Kidney epithelial cell (primary cell): ENCODE data around the gene CACNG4. TPM values are rescaled to one million over a fixed set of nuclear protein-coding genes. Genes with fewer than 3 reads are reported as not detected.
A peak's percentile ranks its signal among the peaks of the same experiment; 100 is the strongest.

Experiments
- DNase-seq: peaks from one replicate; pipeline ENCODE4 v3.0.0-alpha.2; 2010; ENCODE audit warnings: low read depth
- H3K27me3 ChIP-seq: 2 replicates; pipeline ENCODE4 v1.6.0; 2011; ENCODE audit warnings: low read length; ENCODE audit not compliant: control insufficient read depth, insufficient read depth
- H3K36me3 ChIP-seq: 2 replicates; pipeline ENCODE4 v1.5.1; 2011; ENCODE audit warnings: low read length; ENCODE audit not compliant: control insufficient read depth, insufficient read depth
- H3K4me3 ChIP-seq: 2 replicates; pipeline ENCODE4 v1.5.1; 2011; ENCODE audit warnings: low read depth, mild to moderate bottlenecking, control low read depth, low read length
- total RNA-seq: library from RNA; depleted of rRNA; stranded (reverse); fragments of >200 nt; gene quantifications from 2 replicates; pipeline ENCODE4 v1.2.3, GENCODE V29; 2015
- TF ChIP-seq, protein P1 (sequence below): IDR thresholded peaks from 2 replicates; pipeline ENCODE4 v1.5.1; 2011; ENCODE audit warnings: mild to moderate bottlenecking, moderate library complexity, low read length, control low read depth, inconsistent platforms; ENCODE audit not compliant: insufficient read depth, poor library complexity, severe bottlenecking

The CACNG4 gene
- total RNA-seq, 1 donor from 2014 or later: 0.84 TPM

DNA sequence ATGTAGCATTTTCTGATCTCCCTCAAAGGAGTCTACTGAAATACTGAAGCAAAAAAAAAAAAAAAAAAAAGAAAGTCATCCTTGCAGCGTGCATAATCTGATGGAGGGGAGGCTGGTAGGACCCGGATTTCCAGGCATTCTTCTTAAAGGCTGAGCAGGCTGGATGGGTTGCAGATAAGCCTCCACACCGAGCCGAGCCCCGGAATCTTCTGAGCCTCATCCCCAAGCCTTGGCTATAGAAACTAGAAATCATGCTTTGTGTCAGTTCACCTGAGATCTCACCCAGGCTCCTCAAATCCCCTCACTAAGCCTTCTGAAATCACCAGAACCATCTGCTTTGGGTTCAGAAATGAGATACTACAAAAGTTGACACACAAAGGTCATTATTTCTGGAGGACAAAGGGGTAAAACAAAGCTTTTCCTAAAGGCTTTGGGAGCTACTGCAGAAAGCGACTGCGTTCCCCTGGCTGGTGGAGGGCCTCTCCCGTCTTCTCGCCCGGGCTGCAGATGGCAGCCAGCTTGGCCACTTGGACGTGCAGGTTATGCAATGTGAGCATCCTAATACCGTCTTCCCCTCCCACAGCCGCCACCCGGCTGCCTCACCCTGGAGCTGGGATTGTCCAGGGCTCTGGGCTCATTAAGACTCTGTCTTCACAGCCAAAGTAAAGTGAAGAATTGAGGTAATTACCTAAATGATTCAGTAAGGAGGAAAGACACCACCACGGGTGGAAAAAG lies 4.7 kb upstream of the CACNG4 start:
- Histone ChIP-seq H3K27me3 (peaks cover 41% of the 10 kb centered on the region), H3K36me3 (no peaks in the 10 kb centered on the region), H3K4me3 (no peak overlapping the region)
- TF ChIP-seq, protein P1, sequence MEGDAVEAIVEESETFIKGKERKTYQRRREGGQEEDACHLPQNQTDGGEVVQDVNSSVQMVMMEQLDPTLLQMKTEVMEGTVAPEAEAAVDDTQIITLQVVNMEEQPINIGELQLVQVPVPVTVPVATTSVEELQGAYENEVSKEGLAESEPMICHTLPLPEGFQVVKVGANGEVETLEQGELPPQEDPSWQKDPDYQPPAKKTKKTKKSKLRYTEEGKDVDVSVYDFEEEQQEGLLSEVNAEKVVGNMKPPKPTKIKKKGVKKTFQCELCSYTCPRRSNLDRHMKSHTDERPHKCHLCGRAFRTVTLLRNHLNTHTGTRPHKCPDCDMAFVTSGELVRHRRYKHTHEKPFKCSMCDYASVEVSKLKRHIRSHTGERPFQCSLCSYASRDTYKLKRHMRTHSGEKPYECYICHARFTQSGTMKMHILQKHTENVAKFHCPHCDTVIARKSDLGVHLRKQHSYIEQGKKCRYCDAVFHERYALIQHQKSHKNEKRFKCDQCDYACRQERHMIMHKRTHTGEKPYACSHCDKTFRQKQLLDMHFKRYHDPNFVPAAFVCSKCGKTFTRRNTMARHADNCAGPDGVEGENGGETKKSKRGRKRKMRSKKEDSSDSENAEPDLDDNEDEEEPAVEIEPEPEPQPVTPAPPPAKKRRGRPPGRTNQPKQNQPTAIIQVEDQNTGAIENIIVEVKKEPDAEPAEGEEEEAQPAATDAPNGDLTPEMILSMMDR: no peak
- DNase-seq: no peak

DNA sequence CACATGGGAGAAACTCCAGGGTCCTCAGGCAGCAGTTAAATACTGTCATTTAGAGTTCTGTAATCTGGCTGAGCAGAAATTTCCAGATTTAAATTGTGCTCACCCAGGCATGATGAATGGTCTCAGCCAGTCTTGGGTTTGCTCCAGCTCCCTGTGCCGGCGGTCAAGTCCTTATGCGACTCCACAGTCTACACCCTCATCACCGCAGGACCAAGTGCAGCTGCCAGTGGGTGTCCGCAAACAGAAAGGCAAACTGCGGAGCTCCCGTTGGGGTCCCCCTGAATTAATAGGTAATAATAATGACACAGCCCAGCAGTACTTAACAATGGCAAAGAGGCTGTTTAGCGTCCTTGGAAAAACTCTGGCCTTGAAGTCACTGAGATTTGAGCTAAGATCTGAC lies 3.9 kb upstream of the CACNG4 start:
- TF ChIP-seq, protein P1: no peak
- Histone ChIP-seq H3K4me3 (no peak overlapping the region), H3K27me3 (peaks cover 47% of the 10 kb centered on the region), H3K36me3 (no peaks in the 10 kb centered on the region)
- DNase-seq: no peak

DNA sequence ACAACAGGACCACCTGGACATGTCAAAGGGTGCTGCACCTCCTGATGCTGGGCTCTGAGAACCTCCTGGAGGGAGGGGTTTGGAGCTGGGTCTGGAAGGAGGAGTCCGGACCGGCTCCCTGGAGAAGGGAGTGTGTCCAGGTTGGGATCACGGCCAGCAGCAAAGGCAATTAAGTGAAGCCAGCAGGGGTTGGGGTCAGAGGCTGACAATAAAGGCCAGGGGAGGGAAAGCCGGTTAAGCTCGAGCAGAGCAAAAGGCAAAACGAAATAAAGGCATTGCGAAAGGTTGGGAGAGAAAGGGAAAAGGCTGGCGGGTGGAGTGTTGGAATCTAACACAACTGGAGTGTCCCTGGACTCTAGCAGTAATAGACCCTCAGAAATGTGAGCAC lies 992 bp upstream of the CACNG4 start:
- no peak overlapping the region for H3K4me3 ChIP-seq
- TF ChIP-seq, protein P1: no peak
- DNase-seq: no peak
- peaks cover 70% of the 10 kb centered on the region for H3K27me3 ChIP-seq
- no peaks in the 10 kb centered on the region for H3K36me3 ChIP-seq

DNA sequence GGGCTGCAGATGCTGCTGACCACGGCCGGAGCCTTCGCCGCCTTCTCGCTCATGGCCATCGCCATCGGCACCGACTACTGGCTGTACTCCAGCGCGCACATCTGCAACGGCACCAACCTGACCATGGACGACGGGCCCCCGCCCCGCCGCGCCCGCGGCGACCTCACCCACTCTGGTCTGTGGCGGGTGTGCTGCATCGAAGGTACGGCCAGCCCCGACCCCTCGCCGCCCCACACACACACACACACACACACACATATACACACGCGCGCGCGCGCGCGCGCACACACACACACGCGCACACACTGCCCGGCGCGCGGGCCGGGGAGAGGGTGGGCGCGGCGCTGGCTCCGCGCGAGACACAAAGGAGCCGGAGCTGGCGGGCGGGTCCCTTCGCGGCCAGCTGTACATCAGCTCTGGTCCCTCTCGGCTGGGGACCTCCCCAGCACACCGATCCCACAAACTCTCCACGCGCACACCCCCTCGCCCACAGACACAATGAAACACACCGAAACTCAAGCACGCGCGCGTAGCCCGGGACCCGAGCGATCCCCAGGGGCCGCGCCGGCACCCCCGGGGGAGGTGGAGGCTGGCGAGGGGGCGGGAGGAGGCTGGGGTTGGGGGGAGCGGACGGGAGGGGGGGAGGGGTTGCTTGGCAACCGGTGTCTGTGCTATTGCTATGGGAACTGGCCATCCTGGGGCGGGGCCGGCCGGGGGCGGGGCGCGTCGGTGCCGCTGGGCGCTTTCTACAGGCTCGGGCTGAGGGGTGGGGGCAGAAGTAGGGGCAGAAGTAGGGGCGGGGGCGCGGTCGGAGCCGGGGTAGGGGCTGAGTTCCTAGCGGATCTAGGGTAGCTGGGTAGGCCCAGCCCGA lies 658 bp downstream of the CACNG4 start:
- H3K4me3 ChIP-seq: peak overlapping the region; percentile 21
- DNase-seq: no peak
- H3K36me3 ChIP-seq: no peaks in the 10 kb centered on the region
- H3K27me3 ChIP-seq: peaks cover 75% of the 10 kb centered on the region
- TF ChIP-seq, protein P1: no peak

DNA sequence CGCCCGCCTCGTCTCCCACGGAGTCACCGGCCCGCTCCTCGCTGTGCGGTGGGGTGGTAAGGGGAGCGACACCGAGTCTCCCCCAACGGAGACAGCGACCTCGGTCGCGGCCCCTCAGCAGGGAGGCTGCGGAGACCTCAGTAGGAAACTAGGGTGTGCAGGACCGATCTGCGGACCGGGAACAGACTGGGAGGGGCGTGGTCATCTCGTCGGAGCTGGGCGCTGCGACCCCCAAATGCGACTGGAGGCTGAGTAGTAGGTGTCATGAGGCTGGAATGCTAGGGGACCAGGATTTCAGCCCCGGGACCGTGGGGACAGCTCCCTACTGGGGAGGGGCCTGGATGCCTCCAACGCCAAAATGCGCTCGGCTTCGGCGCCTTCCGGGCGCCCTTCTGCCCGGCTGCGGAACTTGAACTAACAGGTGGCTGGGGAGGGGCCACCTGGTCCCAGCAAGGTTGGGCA lies 1.3 kb downstream of the CACNG4 start:
- no peak for DNase-seq
- peaks cover 71% of the 10 kb centered on the region for H3K27me3 ChIP-seq
- TF ChIP-seq, protein P1: no peak
- no peaks in the 10 kb centered on the region for H3K36me3 ChIP-seq
- H3K4me3 ChIP-seq: peak overlapping the region; percentile 19
